GM19455 (cell line): ENCODE results near the gene KAZN.
"Not testable (repeated sequence)": the region's sequence is repeated elsewhere in the genome, so short reads cannot be mapped to it uniquely, and the experiment has no call there.

Source experiments
- ATAC-seq: cut with Tn5 transposase; IDR thresholded peaks from one replicate; pipeline ENCODE4 v1.9.1; 2021; ENCODE audit not compliant: unreplicated experiment

KAZN gene

DNA sequence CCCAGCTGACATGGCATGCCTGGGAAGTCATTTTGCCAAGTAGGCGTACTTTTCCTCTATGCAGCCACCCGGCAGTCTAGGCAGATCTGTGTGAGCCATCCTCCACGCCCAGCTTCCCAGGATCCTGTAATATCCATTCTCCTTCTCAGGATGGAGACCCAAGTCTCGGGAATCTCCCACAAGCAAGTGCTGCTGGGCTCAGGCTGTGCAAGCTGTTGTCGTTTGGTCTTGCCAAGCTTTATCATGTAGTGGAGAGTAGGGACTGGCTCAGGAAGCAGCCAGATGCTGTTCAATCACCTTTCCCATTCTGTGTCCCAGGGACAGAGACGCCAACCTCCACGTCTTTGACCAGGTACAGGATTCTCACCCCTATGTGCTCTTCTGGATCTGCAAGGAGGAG, 363.9 kb downstream of the KAZN start:
- ATAC-seq: no peak

DNA sequence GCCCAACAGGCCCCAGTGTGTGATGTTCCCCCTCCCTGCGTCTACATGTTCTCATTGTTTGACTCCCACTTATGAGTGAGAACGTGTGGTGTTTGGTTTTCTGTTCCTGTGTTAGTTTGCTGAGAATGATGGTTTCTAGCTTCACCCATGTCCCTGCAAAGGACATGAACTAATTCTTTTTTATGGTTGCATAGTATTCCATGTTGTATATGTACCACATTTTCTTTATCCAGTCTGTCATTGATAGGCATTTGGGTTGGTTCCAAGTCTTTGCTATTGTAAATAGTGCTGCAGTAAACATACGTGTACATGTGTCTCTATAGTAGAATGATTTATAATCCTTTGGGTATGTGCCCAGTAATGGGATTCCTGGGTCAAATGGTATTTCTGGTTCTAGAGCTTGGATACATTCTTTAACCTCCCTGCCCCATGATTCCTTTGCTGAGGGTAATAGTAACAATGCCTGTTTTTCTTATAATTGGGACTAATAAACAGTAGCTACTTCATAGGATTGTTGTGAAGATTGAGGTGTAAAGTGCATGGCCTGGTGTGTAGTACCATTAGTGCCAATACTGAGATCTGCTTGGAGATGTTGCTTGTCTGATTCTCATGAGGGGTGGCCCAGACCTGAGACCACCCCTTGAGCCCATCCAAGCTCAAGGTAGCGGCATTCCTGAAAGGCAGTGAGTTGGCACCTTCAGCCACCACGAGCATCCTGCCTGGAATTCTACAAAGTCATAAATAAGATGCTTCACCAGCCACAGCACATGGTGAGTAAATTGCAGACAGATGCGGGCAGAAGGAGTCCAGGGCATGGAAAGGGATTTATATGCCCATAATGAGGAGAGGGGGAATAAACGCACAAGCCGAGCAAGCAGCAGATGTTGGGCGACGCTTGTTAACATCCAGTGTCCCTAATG, 365.6 kb downstream of the KAZN start:
- ATAC-seq: not testable (repeated sequence)

DNA sequence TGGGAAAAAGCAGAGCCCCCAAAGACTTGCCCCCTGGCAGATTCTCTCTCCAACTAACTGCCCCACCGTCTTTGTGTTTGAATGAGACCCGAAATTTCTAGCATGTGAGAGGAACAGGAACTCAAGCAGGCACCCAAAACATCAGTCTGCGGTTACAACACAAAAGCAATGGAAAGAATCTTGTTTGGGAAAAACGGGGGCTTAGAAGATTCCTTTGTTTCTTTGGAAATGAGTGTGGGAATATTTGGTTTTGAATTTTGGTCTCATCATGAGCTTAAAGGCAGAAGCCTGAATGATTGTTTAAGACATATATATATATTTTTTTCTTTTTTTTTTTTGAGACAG, 366.2 kb downstream of the KAZN start:
- ATAC-seq: no peak

DNA sequence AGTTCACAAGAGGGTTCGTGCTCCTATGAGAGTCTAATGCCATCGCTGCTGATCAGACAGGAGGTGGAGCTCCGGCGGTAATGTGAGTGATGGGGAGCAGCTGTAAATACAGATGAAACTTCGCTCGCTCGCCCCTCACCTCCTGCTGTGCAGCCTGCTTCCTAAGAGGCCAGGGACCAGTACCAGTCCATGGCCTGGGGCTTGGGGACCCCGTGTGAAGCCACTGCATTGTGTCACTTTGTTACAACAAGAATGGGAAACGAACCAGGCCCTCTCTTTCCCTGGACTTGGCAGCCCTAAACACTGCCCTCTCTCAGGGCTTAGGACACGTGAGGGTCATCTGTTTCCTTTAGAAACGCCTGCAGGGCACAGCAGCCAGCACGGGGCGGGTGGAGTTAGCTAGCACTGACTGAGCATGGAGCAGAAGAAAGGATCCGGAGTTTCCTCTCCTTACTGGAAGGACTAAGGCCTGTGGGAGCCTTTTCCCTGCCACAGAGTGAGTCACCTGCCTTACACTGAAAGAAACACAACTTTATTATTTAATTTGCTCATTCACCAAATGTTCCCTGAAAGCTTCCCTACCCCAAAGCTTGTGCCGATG, 369.9 kb downstream of the KAZN start:
- no peak for ATAC-seq

DNA sequence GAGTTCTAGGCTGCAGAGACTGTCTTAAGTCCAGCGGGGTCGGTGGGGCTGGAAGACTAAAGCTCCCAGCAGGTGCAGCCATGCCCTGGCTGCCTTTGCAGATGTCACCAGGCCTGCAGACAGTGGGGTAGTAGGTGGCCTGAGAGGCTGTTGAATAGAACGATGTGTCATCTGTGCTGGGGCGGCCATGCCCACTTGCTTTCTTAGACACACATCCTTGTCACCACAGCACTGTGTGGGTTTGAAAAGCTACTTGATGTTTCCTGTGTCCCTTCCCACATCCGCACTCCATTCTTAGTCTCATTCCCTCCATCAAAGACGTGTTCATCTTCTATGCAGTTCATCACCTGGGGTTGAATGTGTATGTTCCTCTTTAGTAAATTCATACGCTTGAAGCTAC, 370.5 kb downstream of the KAZN start:
- no peak for ATAC-seq

DNA sequence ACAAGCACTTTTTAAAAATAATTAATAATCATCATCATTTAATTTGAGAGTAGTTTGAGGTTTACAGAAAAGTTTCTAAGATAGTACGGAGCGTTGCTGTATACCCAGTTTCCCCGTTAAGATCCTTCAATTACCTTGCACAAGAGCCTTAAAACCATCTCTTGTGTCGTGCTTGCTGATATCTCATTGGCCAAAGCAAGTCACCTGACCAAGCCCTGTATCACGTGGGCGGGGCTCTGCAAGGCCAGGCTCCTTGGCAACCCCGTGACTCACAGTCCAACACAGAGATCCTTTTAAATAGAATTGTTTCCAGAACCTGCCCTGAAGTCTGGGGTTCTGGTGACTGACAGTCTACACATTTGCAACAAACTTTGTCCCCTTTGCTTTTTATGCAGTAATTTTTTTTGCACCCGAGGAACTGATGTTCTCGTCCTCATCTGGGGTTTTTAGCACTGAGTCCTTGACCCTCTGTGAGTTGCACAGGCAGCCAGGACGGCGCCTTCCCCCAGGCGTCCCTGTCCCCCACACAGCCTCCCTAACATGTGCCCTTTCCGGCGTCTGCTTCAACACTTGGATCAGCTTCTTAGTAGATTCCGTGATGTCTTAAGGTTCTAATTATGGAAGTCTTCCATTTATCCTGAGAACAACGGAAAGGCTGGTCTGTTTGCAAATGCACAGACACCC, 371.8 kb downstream of the KAZN start:
- ATAC-seq: no peak

DNA sequence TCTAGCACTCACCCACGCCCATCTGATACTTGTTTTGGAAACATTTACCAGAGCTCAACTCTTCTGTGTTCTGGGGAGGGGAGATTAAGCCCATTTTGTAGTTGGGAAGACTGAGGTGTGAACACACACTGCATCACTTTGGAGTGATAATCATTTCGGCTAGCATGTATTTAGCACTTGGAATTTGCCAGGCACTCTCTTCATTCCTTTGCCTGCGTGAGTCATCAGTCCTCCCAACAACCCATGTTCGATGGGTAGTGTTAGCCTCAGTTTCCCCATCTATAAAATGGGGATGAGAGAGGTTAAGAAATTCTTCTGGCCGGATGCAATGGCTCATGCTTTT, 372.3 kb downstream of the KAZN start:
- ATAC-seq: no peak

DNA sequence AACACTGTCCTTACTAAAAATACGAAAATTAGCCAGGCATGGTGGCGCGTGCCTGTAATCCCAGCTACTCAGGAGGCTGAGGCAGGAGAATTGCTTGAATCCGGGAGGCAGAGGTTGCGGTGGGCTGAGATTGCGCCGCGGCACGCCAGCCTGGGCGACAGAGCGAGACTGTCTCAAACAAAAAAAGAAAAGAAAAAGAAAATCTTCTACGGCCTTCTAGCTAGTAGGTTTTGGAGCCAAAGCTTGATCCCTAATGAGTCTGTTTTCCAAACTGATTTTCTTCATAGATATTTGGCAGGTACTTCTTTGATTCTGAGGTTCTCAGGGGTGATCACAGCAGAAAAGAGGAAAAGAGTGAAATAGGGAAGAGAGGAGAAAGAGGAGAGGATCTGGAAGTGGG, 372.7 kb downstream of the KAZN start:
- no peak for ATAC-seq

DNA sequence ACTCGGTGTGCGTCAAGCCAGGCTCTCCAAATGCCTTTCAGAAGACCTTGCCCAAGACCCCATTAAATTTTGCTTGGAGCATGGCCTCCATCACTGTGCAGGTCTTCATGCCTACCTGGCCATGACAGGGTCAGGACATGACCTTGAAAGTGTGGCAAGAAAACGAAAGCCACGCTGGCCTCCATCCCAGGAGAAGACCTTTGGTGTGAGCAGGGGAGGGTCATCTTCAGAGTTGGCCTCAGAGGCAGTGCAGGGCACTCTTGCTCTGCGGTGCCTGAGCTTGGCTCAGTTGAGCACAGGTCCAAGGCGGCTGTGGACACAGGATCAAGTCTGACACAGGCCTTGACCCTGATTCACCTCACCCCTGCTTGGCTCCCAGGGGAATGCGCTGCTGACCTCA, 373.6 kb downstream of the KAZN start:
- ATAC-seq: no peak

DNA sequence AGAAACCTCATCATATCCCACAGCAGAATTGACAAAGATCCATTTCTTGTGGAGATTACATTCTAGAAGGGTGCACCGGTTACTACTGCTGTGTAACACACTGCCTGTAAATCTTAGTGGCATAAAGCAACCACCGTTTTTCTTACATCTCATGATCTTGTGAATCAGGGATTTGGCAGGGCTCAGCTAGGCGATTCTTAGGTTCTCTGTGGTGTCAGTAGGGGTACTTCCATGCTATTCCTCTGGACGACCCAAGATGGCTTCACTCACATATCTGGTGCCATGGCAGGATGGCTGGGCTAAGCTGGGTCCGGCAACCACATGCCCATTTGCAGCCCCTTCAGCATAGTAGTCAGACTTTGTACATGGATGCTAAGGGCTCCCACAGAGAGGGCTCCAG, 375.3 kb downstream of the KAZN start:
- no peak for ATAC-seq

DNA sequence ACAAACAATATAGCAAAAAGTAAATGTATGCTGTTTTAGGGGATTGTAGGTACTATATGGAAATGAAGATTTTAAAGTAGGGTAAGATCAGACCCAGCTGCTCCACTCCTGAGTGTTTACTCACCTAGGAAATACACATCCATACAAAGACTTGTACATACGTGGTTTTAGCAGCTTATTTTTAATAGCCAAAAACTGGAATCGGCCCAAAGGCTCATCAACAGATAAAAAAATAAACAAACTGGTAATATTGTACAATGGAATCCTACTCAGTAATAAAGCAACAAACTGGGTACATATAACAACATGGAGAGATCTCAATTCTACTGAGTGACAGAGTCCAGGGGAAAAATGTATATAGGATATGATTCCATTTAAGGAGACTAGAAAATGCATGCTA, 375.9 kb downstream of the KAZN start:
- no peak for ATAC-seq

DNA sequence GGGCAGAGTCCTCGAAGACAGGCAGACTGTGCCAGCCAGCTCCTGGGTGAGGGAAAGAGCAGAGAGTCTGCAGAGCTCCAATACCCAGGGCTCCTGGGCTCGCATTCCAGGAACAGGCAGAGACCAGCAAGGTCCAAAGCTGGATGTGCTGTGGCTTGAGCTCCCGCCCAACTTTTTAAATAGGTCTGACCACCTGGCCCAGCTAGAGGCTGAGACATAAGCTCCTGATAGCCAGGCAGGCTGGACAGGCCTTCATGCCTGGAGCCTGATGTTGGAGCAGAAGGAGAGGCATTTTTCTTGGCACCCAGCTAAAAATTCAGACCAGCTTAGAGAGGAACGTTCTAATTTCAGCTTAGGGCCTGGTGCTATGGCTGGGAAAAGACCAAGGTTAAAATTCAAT, 376.6 kb downstream of the KAZN start:
- ATAC-seq: no peak

DNA sequence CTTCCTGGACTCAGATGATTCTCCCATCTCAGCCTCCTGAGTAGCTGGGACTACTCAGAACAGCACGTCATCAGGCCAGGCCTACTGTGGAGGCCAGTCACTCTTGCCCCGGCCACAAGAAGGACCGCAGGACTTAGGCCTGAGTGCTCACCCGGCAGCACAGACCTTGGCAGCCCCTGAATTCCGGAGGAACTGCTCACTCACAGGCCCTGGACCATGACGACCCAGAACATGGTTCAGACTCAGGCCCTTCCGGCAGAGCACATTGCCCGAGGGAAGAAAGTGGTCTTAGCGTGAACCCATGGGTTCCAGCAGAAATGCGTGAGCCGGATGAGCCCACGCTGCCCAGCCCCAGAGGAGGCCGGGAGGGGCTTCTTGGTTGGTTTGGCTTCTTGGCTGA, 377.8 kb downstream of the KAZN start:
- no peak for ATAC-seq

DNA sequence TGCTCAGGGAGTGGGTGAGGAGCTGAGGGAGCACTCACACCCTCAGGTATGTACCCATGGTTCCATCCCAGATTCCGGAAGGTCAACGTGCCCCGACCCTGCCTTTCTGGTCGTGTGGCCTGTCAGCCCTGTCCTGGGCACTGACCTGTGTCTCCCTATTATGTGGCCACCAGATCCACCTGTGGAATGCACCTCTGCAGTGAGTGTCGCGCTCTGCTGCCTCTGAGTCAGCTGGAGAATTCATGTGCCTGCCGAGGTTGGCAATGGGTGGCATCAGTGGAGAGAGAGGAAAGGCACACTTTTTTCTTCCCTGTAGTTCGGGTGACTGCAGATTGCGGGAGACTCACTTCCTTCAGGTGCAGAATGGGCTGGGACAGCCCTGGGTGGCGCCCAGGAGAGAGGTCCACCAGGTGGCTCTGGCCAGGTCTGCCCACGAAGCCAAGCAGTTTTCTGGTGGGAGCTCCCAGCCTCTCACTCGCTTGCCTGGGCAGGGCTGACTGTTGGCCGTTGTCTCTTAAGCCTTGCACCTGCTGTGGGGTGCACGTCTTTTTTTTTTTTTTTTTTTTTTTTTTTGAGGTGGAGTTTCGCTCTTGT, 378.9 kb downstream of the KAZN start:
- no peak for ATAC-seq

DNA sequence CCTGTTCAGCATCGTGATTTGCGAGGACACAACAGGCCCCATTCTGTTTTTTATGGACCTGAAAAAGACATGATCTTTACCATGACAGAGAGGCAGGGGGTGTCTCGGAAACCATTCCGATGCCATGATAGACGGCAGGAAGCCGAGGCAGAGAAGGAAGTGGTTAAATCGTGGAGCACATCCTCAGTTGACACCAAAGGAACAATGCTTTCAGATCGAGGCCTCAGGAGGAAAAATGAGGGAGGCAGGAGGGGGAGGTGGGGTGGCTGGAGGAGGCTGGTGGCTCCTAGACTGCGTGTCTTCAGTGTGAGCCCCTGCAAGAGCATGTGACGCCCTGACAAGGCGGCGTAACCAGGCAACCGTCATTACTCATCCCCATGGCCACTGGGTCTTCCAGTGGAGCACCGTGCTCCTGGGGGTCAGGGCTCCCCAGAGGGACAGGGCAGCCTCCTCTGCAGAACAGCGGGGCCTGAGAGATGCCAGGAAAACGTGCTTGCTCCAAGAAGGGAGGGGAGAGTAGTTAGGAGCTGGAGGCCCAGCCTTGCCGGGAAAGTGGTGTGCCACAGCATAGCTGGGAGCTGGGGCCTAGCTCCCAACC, 382.2 kb downstream of the KAZN start:
- ATAC-seq: no peak

DNA sequence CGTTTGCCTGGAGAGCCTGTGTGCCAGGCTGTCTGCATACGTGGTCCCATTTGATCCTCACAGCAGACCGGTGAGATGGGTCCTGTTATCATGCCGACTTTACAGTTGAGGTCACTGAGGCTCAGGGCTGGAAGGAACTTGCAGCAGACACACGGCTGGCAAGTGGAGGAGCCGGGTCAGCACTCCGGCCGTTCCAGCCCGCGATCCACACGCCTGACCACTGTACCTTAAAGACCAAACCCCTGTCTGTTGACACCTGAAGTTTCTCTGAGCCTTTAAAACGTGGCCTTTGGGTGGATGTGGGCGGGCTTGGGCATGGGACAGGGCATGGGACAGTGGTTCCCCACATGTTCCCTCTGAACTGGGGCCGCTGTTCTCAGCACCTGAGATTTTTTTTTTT, 383.5 kb downstream of the KAZN start:
- no peak for ATAC-seq

DNA sequence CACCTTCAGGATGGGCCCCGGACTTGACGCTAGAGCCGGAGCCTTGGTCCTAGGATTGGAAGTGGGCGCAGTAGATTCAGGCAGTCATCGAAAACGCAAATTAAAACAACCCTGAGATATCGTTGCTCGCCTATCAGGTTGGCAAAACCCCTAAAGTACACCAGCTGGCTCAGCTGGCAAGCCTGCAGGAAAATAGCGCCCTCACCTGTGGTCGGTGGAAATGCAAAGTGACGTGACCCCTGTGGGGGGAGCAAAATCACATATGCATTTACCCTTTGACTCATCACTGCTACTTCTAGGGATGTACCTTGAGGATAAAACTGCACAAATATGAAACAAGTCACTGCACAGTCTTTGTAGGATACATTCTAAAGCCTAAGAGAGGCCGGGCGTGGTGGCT, 384.8 kb downstream of the KAZN start:
- no peak for ATAC-seq

DNA sequence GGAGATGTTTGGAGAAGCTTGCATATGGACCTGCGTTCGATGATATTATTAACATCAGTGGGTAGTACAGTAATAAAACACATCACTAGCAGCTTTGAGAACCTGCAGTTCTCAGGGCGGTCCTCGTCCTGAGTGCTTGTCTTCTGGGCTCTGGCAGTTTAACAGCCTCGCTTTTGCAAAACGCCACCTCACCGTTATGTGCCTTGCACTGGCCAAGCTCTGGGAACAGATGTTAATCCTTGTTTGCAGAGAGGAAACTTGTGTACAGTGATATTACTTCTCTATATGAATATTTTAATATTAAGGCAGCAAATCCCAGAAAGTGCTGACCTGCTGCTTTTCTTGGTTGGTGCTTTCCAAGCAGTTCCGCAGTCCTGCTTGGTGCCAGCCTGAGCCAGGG, 387.7 kb downstream of the KAZN start:
- no peak for ATAC-seq

DNA sequence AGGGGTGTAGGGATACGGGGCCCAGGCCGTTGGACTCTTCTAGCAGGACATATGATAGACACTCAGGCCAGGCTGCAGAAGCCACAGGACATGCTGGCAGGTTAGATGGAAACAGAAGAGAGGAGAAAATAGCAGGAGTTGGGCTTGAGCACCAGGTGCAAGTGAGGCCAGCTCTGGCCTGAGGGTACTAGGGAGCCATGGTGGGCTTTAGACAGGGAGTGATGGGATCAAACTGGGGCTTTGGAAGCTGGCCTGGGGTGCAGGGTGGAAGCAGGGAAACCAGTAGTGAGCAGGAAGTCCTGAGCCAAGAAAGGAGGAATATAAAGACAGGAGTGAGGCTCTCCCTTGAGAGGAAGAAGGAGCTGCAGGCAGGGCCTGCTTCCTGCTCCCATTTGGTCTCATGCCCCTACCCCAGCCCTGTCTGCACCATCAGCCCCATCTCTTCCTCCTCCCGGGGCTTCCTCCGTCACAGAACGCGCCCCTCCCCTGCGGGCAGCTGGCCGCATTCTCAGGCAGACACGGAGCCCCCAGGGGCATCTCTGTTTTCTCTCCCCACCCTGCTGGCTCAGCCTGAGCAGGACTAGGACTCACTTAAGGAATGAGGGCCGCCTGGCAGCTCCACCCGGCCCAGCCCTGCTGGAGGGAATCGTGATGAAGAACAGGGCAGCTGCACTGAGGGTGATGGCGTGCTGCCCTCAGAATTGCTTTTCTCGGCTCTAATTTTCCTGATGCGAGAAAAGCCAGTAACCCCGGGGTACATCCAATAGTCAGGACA, 389.5 kb downstream of the KAZN start:
- ATAC-seq: no peak

DNA sequence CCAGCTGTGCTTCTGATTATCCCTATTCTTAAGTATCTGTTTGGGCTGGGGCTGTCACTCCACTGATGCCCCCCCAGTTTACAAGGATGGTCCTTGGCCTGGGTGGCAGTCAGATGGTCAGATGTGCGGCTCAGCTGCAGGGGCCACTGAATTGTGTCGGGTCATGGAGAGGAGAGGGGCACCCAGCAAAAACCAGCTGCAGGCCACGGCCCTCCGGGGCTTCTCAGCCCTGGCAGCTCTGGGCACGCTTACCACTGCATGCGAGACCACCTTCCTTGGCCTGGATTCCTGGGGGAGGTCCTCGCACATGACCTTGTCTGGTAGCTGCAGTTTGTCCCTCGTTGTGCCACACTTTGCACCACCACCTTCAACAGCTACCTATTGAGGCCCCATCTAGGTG, 390.2 kb downstream of the KAZN start:
- ATAC-seq: no peak
